ENCODE data around the gene RPL18A.

Gene RPL18A

GRCh38 chr19:17889609-17890214, 30.0 kb downstream of the RPL18A start:
- no peak for TF ChIP-seq GATA3 (IDR thresholded peaks at IDR 0.05; ENCODE audit: low read depth, low read length)
- no peak for TF ChIP-seq GATA2 (IDR thresholded peaks at IDR 0.05; ENCODE audit: low read depth, low read length)

DNA sequence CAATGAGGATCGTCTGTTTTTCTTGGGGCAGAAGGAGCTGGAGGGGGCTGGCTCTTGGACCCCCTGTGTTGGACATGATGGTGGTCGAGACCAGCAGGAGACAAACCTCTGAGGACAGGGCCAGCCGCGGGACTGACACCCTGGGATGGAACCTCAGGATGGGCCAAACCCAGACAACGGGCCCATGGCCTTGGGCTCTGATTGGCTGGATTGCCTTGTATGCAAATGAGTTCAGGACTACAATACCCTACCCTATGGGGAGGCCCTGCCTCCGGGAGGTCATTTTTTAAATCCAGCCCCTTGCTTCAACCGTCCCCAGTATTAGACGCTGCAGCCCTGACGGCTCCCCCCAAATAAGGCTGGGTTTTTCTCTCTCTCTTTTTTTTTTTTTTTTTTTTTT, 34.1 kb downstream of the RPL18A start:
- no peak for TF ChIP-seq GATA3 (IDR thresholded peaks at IDR 0.05; ENCODE audit: low read depth, low read length)
- TF ChIP-seq GATA2 (IDR thresholded peaks at IDR 0.05; ENCODE audit: low read depth, low read length) = no peak

- TF ChIP-seq GATA2 (IDR thresholded peaks at IDR 0.05; ENCODE audit: low read depth, low read length) = no peak
- no peak for TF ChIP-seq GATA3 (IDR thresholded peaks at IDR 0.05; ENCODE audit: low read depth, low read length)
Measured at GRCh38 chr19:17902701-17903100, 43.0 kb downstream of the RPL18A start.

GRCh38 chr19:17908244-17908643, 48.5 kb downstream of the RPL18A start:
- no peak for TF ChIP-seq GATA2 (IDR thresholded peaks at IDR 0.05; ENCODE audit: low read depth, low read length)
- TF ChIP-seq GATA3 (IDR thresholded peaks at IDR 0.05; ENCODE audit: low read depth, low read length) = no peak

DNA sequence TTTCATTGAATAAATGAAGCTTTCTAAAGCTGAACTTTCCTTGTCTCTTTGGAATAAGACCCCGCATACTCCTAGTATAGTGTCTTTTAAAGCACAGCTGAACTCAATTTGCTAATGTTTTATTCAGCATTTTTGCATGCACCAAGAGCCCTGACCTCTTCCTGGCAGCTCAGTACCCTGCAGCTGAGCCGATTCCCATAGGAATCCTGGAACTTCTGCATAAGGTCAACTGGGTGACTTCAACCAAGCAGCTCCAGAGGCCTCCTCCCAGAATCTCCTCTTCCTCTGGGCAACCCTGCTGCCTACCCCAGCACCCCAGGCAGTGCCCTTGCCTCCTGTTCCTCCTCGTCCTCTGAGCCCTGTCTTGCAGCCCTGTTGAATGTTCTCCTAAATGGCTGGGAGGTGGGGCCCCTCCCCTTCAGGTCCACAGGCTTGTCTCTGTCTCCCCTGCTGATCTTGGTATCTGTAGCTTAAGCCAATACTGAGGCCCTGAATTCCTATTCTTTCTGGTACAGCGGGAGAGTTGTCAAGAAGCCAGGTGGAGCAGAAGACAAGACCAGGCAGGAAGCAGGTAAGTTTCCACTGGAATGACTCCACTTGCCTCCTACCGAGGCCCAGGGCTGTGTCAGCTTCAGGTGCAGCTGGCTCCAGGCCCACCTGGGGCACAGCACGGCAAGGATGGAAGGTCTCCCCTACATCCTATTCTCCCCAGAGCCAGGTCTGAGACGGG, 49.5 kb downstream of the RPL18A start:
- no peak for TF ChIP-seq GATA3 (IDR thresholded peaks at IDR 0.05; ENCODE audit: low read depth, low read length)
- no peak for TF ChIP-seq GATA2 (IDR thresholded peaks at IDR 0.05; ENCODE audit: low read depth, low read length)

DNA sequence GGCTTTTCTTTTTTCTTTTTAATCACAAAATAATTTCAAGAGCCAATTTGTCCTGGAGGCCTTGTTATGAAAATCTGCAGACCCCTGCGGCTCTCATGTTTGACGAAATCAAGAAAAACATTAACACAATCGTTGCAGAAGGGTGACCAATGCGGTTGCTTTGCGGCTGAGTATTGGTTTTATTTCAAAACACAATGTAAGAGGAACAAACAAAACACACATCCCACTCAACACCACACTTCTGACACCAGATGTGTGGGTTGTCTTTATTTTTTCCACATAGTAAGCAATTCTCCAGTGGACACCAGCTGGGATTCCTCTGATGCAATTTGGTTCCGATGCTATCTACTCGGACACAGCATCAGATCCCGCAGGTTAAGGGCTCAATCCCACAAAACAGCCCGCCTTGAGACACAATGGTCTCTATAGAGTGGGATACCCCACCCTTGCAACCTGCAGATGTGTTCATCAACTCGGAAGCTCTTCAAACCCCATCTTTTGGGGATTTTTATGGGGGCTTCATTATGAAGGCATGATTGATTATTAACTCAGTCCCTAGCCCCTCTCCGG, 51.2 kb downstream of the RPL18A start:
- TF ChIP-seq GATA2 (IDR thresholded peaks at IDR 0.05; ENCODE audit: low read depth, low read length) (no peak), GATA3 (IDR thresholded peaks at IDR 0.05; ENCODE audit: low read depth, low read length) (no peak)

Data from SH-SY5Y (cell line).